NOMO-1 treated with dmso at 0.1 percent for 144 hours (cell line): Measurements from ENCODE around the gene BMPER.

Source experiments
- DNase-seq: peaks from one replicate; lab custom pipeline; 2025; ENCODE audit not compliant: unreplicated experiment; lab: John Stamatoyannopoulos, UW

Gene BMPER

GRCh38 chr7:33921216-33921938 is 16.0 kb downstream of the BMPER start:
- no peak for DNase-seq

- DNase-seq, result no peak
These were observed 17.5 kb downstream of the BMPER start for GRCh38 chr7:33922820-33923219.

GRCh38 chr7:33923440-33924229 is 18.3 kb downstream of the BMPER start:
- DNase-seq, result no peak

GRCh38 chr7:33926535-33926934 is 21.2 kb downstream of the BMPER start:
- DNase-seq, result no peak

GRCh38 chr7:33928986-33929385 is 23.6 kb downstream of the BMPER start:
- DNase-seq, result no peak

- no peak for DNase-seq
These were observed 26.9 kb downstream of the BMPER start for GRCh38 chr7:33932221-33932620.

- DNase-seq, result no peak
These were observed 27.6 kb downstream of the BMPER start for GRCh38 chr7:33932832-33933468.

- no peak for DNase-seq
These were observed 28.4 kb downstream of the BMPER start for GRCh38 chr7:33933611-33934281.

- no peak for DNase-seq
These were observed 29.1 kb downstream of the BMPER start for GRCh38 chr7:33934391-33934790.

- DNase-seq, result no peak
These were observed 31.2 kb downstream of the BMPER start for GRCh38 chr7:33936503-33936902.

- DNase-seq, result no peak
These were observed 32.5 kb downstream of the BMPER start for GRCh38 chr7:33937871-33938270.

GRCh38 chr7:33939121-33939520 is 33.8 kb downstream of the BMPER start:
- no peak for DNase-seq

GRCh38 chr7:33940503-33940902 is 35.2 kb downstream of the BMPER start:
- no peak for DNase-seq

GRCh38 chr7:33941418-33941817 is 36.1 kb downstream of the BMPER start:
- DNase-seq, result no peak

GRCh38 chr7:33946094-33946699 is 40.9 kb downstream of the BMPER start:
- no peak for DNase-seq

GRCh38 chr7:33950047-33950714 is 44.8 kb downstream of the BMPER start:
- no peak for DNase-seq

- DNase-seq, result no peak
These were observed 47.5 kb downstream of the BMPER start for GRCh38 chr7:33952824-33953223.

- no peak for DNase-seq
These were observed 52.8 kb downstream of the BMPER start for GRCh38 chr7:33958104-33958503.

- DNase-seq, result no peak
These were observed 54.3 kb downstream of the BMPER start for GRCh38 chr7:33959676-33960075.

- no peak for DNase-seq
These were observed 56.6 kb downstream of the BMPER start for GRCh38 chr7:33961948-33962347.
